D721Med (cell line): Measurements from ENCODE around the gene ABHD17C.

Experiments
- DNase-seq: peaks from one replicate; pipeline ENCODE4 v3.0.0; 2011; ENCODE audit warnings: low spot score; ENCODE audit not compliant: insufficient read length
- FAIRE-seq: peaks from 2 replicates; lab custom pipeline; 2011; peaks lifted over from hg19 to GRCh38; lab: Jason Lieb, UNC
- CTCF ChIP-seq: IDR thresholded peaks from 2 replicates; pipeline ENCODE4 v1.5.1; 2012; ENCODE audit warnings: mild to moderate bottlenecking, control low read depth; ENCODE audit not compliant: insufficient read depth; ENCODE audit errors: missing control alignments

Gene ABHD17C

GRCh38 chr15:80769153-80769828, 74.2 kb downstream of the ABHD17C start:
- DNase-seq: no peak
- TF ChIP-seq CTCF: no peak
- FAIRE-seq: no peak

GRCh38 chr15:80769829-80770705, 75.0 kb downstream of the ABHD17C start:
- DNase-seq (no peak), FAIRE-seq (no peak)
- TF ChIP-seq CTCF: no peak

GRCh38 chr15:80773122-80773551, 78.0 kb downstream of the ABHD17C start:
- no peak for FAIRE-seq
- no peak for TF ChIP-seq CTCF
- DNase-seq: no peak

- FAIRE-seq: no peak
- no peak for TF ChIP-seq CTCF
These were observed 78.8 kb downstream of the ABHD17C start for GRCh38 chr15:80773792-80774352.

GRCh38 chr15:80774486-80774885, 79.4 kb downstream of the ABHD17C start:
- DNase-seq (no peak), FAIRE-seq (no peak)
- no peak for TF ChIP-seq CTCF

More at GRCh38 chr15:80773792-80774352, 78.8 kb downstream of the ABHD17C start:
- no peak for DNase-seq

- DNase-seq (no peak), FAIRE-seq (no peak)
- TF ChIP-seq CTCF: no peak
These were observed 80.2 kb downstream of the ABHD17C start for GRCh38 chr15:80775338-80775737.
